ENCODE measurements around the gene AQP6.

Gene AQP6

GRCh38 chr12:50004696-50005095 is 31.9 kb downstream of the AQP6 start:
- H3K36me3 ChIP-seq (ENCODE audit: control insufficient read depth, insufficient read depth, low read length) = peaks cover 7% of the 10 kb centered on the region; the same call in 1 of the 2 replicates
- H3K27me3 ChIP-seq (ENCODE audit: control insufficient read depth, insufficient read depth, low read length) = no peaks in the 10 kb centered on the region
- H3K4me1 ChIP-seq (ENCODE audit: control insufficient read depth, insufficient read depth, low read length) = no peaks in the 10 kb centered on the region
- no peaks in the 10 kb centered on the region for H3K9me3 ChIP-seq (ENCODE audit: control insufficient read depth, insufficient read depth, low read length)
- DNase-seq (ENCODE audit: low read depth, low spot score) = no peak
- no peak overlapping the region for H3K4me3 ChIP-seq (ENCODE audit: low read length)
- H3K27ac ChIP-seq (ENCODE audit: low read length) = no peak overlapping the region

- H3K36me3 ChIP-seq (ENCODE audit: control insufficient read depth, insufficient read depth, low read length) = peaks cover 7% of the 10 kb centered on the region; the same call in 1 of the 2 replicates
- H3K4me3 ChIP-seq (ENCODE audit: low read length) = no peak overlapping the region
- no peak for DNase-seq (ENCODE audit: low read depth, low spot score)
- no peaks in the 10 kb centered on the region for H3K4me1 ChIP-seq (ENCODE audit: control insufficient read depth, insufficient read depth, low read length)
- H3K9me3 ChIP-seq (ENCODE audit: control insufficient read depth, insufficient read depth, low read length) = no peaks in the 10 kb centered on the region
- no peak overlapping the region for H3K27ac ChIP-seq (ENCODE audit: low read length)
- no peaks in the 10 kb centered on the region for H3K27me3 ChIP-seq (ENCODE audit: control insufficient read depth, insufficient read depth, low read length)
- WGBS (ENCODE audit: insufficient coverage, insufficient read length) = no CpG with 5 or more reads among the region's 3 CpGs
Measured at GRCh38 chr12:50005175-50005574, 32.4 kb downstream of the AQP6 start.

- DNase-seq (ENCODE audit: low read depth, low spot score) = no peak
- Histone ChIP-seq H3K36me3 (ENCODE audit: control insufficient read depth, insufficient read depth, low read length) (peaks cover 7% of the 10 kb centered on the region; the same call in 1 of the 2 replicates), H3K4me1 (ENCODE audit: control insufficient read depth, insufficient read depth, low read length) (no peaks in the 10 kb centered on the region), H3K9me3 (ENCODE audit: control insufficient read depth, insufficient read depth, low read length) (no peaks in the 10 kb centered on the region), H3K27me3 (ENCODE audit: control insufficient read depth, insufficient read depth, low read length) (no peaks in the 10 kb centered on the region), H3K4me3 (ENCODE audit: low read length) (no peak overlapping the region), H3K27ac (ENCODE audit: low read length) (no peak overlapping the region)
- WGBS (ENCODE audit: insufficient coverage, insufficient read length) = no CpG with 5 or more reads among the region's 7 CpGs
Measured at GRCh38 chr12:50006280-50006679, 33.5 kb downstream of the AQP6 start.

GRCh38 chr12:50006754-50007442 is 34.2 kb downstream of the AQP6 start:
- no peak for DNase-seq (ENCODE audit: low read depth, low spot score)
- H3K36me3 ChIP-seq (ENCODE audit: control insufficient read depth, insufficient read depth, low read length) = peaks cover 7% of the 10 kb centered on the region; the same call in 1 of the 2 replicates
- H3K27me3 ChIP-seq (ENCODE audit: control insufficient read depth, insufficient read depth, low read length) = no peaks in the 10 kb centered on the region
- no peaks in the 10 kb centered on the region for H3K4me1 ChIP-seq (ENCODE audit: control insufficient read depth, insufficient read depth, low read length)
- H3K4me3 ChIP-seq (ENCODE audit: low read length) = no peak overlapping the region
- H3K9me3 ChIP-seq (ENCODE audit: control insufficient read depth, insufficient read depth, low read length) = no peaks in the 10 kb centered on the region
- H3K27ac ChIP-seq (ENCODE audit: low read length) = no peak overlapping the region
- WGBS (ENCODE audit: insufficient coverage, insufficient read length) = no CpG with 5 or more reads among the region's 1 CpG

GRCh38 chr12:50013361-50014147 is 40.8 kb downstream of the AQP6 start:
- no peaks in the 10 kb centered on the region for H3K27me3 ChIP-seq (ENCODE audit: control insufficient read depth, insufficient read depth, low read length)
- no CpG with 5 or more reads among the region's 2 CpGs for WGBS (ENCODE audit: insufficient coverage, insufficient read length)
- no peaks in the 10 kb centered on the region for H3K36me3 ChIP-seq (ENCODE audit: control insufficient read depth, insufficient read depth, low read length)
- no peak overlapping the region for H3K27ac ChIP-seq (ENCODE audit: low read length)
- H3K4me3 ChIP-seq (ENCODE audit: low read length) = no peak overlapping the region
- H3K9me3 ChIP-seq (ENCODE audit: control insufficient read depth, insufficient read depth, low read length) = no peaks in the 10 kb centered on the region
- no peak for DNase-seq (ENCODE audit: low read depth, low spot score)
- H3K4me1 ChIP-seq (ENCODE audit: control insufficient read depth, insufficient read depth, low read length) = no peaks in the 10 kb centered on the region

DNA sequence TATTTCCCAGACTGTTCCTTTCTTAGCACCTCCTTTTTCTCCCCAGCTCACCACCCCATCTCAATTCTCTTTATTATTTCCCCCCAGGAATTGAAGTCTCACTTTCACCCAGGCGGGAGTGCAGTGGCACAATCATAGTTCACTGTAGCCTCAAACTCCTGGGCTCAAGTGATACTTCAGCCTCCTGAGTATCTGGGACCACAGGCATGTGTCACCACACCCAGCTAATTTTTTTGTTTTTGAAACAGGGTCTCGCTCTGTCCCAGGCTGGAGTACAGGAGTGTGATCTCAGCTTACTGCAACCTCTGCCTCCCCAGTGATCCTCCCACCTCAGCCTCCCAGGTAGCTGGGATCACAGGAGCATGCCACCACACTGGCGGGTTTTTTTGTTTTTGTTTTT is 41.6 kb downstream of the AQP6 start:
- WGBS (ENCODE audit: insufficient coverage, insufficient read length) = no CpG with 5 or more reads among the region's 3 CpGs
- Histone ChIP-seq H3K9me3 (ENCODE audit: control insufficient read depth, insufficient read depth, low read length) (no peaks in the 10 kb centered on the region), H3K4me1 (ENCODE audit: control insufficient read depth, insufficient read depth, low read length) (peaks cover 4% of the 10 kb centered on the region; the same call in 1 of the 2 replicates), H3K4me3 (ENCODE audit: low read length) (no peak overlapping the region), H3K27me3 (ENCODE audit: control insufficient read depth, insufficient read depth, low read length) (no peaks in the 10 kb centered on the region), H3K36me3 (ENCODE audit: control insufficient read depth, insufficient read depth, low read length) (no peaks in the 10 kb centered on the region), H3K27ac (ENCODE audit: low read length) (no peak overlapping the region)
- DNase-seq (ENCODE audit: low read depth, low spot score) = no peak

- H3K27ac ChIP-seq (ENCODE audit: low read length) = no peak overlapping the region
- H3K27me3 ChIP-seq (ENCODE audit: control insufficient read depth, insufficient read depth, low read length) = no peaks in the 10 kb centered on the region
- no peak overlapping the region for H3K4me3 ChIP-seq (ENCODE audit: low read length)
- DNase-seq (ENCODE audit: low read depth, low spot score) = no peak
- no peaks in the 10 kb centered on the region for H3K9me3 ChIP-seq (ENCODE audit: control insufficient read depth, insufficient read depth, low read length)
- peaks cover 4% of the 10 kb centered on the region; the same call in 1 of the 2 replicates for H3K4me1 ChIP-seq (ENCODE audit: control insufficient read depth, insufficient read depth, low read length)
- WGBS (ENCODE audit: insufficient coverage, insufficient read length) = no CpG with 5 or more reads among the region's 10 CpGs
- no peaks in the 10 kb centered on the region for H3K36me3 ChIP-seq (ENCODE audit: control insufficient read depth, insufficient read depth, low read length)
Measured at GRCh38 chr12:50016501-50017475, 44.0 kb downstream of the AQP6 start.

DNA sequence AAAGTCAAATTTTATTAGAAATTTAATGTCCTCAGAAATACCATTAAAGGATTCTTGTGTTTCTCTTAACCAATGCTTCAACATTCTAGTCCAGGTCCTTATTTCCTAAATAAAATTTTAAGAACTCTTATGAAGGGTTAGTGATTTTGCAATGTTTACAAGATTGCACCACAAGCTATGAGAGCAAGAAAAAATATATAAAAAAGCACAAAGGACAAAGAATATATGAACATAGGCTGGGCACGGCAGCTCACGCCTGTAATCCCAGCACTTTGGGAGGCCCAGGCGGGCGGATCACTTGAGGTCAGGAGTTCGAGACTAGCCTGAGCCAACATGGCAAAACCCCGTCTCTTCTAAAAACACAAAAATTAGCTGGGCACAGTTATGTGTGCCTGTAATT is 44.9 kb downstream of the AQP6 start:
- Histone ChIP-seq H3K9me3 (ENCODE audit: control insufficient read depth, insufficient read depth, low read length) (no peaks in the 10 kb centered on the region), H3K27ac (ENCODE audit: low read length) (no peak overlapping the region), H3K36me3 (ENCODE audit: control insufficient read depth, insufficient read depth, low read length) (no peaks in the 10 kb centered on the region), H3K27me3 (ENCODE audit: control insufficient read depth, insufficient read depth, low read length) (no peaks in the 10 kb centered on the region), H3K4me1 (ENCODE audit: control insufficient read depth, insufficient read depth, low read length) (peaks cover 4% of the 10 kb centered on the region; the same call in 1 of the 2 replicates), H3K4me3 (ENCODE audit: low read length) (no peak overlapping the region)
- WGBS (ENCODE audit: insufficient coverage, insufficient read length) = no CpG with 5 or more reads among the region's 6 CpGs
- DNase-seq (ENCODE audit: low read depth, low spot score) = no peak

DNA sequence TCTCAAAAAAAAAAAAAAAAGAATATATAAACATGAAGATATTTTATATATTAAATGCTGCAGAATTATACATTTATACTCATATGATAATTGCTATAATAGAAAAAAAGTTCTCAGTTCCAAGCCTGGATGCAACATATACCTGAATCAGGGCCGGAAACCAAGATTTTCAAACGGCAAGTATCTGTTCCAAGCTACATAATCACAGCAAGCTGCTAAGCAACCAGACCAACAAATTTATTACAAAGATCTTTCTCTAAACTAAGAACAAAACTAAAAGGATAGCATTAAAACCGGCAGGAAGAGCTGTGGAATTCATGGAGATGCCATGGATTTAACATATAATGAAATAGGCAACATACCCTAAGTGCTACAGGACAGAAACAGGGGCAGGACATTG is 45.4 kb downstream of the AQP6 start:
- no peak overlapping the region for H3K27ac ChIP-seq (ENCODE audit: low read length)
- H3K4me3 ChIP-seq (ENCODE audit: low read length) = no peak overlapping the region
- no peak for DNase-seq (ENCODE audit: low read depth, low spot score)
- no peaks in the 10 kb centered on the region for H3K27me3 ChIP-seq (ENCODE audit: control insufficient read depth, insufficient read depth, low read length)
- no CpG with 5 or more reads among the region's 3 CpGs for WGBS (ENCODE audit: insufficient coverage, insufficient read length)
- H3K4me1 ChIP-seq (ENCODE audit: control insufficient read depth, insufficient read depth, low read length) = peaks cover 4% of the 10 kb centered on the region; the same call in 1 of the 2 replicates
- no peaks in the 10 kb centered on the region for H3K36me3 ChIP-seq (ENCODE audit: control insufficient read depth, insufficient read depth, low read length)
- no peaks in the 10 kb centered on the region for H3K9me3 ChIP-seq (ENCODE audit: control insufficient read depth, insufficient read depth, low read length)

DNA sequence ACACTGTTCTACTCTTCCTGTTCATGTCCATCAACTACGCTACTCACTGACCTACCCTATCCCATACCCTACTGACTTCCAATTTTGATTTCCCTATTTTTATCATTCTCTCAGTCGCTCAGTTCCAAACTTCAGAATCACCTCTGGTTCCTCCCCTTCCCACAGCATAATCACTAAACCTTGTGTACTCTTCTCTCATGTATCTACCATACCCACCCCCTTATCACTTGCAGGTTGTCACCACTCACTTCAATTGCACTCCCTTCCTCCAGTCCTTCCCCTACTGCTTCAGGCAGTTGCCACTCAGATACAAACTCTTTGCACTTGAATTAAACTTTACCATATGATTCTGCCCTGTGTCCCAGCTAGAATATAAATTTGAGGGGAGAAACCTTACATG is 46.2 kb downstream of the AQP6 start:
- Histone ChIP-seq H3K36me3 (ENCODE audit: control insufficient read depth, insufficient read depth, low read length) (no peaks in the 10 kb centered on the region), H3K27me3 (ENCODE audit: control insufficient read depth, insufficient read depth, low read length) (no peaks in the 10 kb centered on the region), H3K4me1 (ENCODE audit: control insufficient read depth, insufficient read depth, low read length) (peaks cover 4% of the 10 kb centered on the region; the same call in 1 of the 2 replicates), H3K27ac (ENCODE audit: low read length) (no peak overlapping the region), H3K4me3 (ENCODE audit: low read length) (no peak overlapping the region), H3K9me3 (ENCODE audit: control insufficient read depth, insufficient read depth, low read length) (no peaks in the 10 kb centered on the region)
- WGBS (ENCODE audit: insufficient coverage, insufficient read length) = no CpG with 5 or more reads among the region's 2 CpGs
- no peak for DNase-seq (ENCODE audit: low read depth, low spot score)
